GM12878 (cell line): ENCODE measurements around the gene TCF7L1. TPM values are rescaled to one million over a fixed set of nuclear protein-coding genes. Genes with fewer than 3 reads are reported as not detected.

Source experiments
- ATAC-seq: fragments of 200-7000 bp; cut with Tn5 transposase; 3 replicates; pipeline ENCODE4 v1.9.1; 2020; ENCODE audit warnings: mild to moderate bottlenecking, moderate library complexity
- BruUV-seq: library from RNA; stranded (reverse); fragments of 400-500 nt; replicated peaks from 2 replicates; lab custom pipeline; 2021; lab: Mats Ljungman, UMichigan
- CTCF ChIA-PET: fragments of 300-600 bp; sonication (Branson Sonifier 250); formaldehyde crosslinking; extraction: SDS; loops from one replicate; lab custom pipeline; 2021; ENCODE audit warnings: inconsistent platforms; lab: Yijun Ruan, JAX
- POLR2A ChIA-PET: fragments of 350-600 bp; formaldehyde crosslinking; extraction: SDS; loops from one replicate; lab custom pipeline; 2021; ENCODE audit warnings: inconsistent platforms; lab: Charles Lee
- RAD21 ChIA-PET: fragments of 300-600 bp; sonication (Branson Sonifier 250); formaldehyde crosslinking; loops from one replicate; lab custom pipeline; 2023; ENCODE audit warnings: antibody characterized with exemption; ENCODE audit not compliant: unreplicated experiment; lab: Charles Lee
- SMC1A ChIA-PET: fragments of 300-600 bp; sonication (Branson Sonifier 250); formaldehyde crosslinking; loops from one replicate; lab custom pipeline; 2023; ENCODE audit not compliant: unreplicated experiment, uncharacterized antibody; lab: Charles Lee
- DNase-seq: peaks from one replicate; pipeline ENCODE4 v3.0.0-alpha.2; 2011; ENCODE audit warnings: low read depth, low spot score
- FAIRE-seq: peaks from 3 replicates; lab custom pipeline; 2011; peaks lifted over from hg19 to GRCh38; lab: Jason Lieb, UNC
- H2AFZ ChIP-seq: 2 replicates; pipeline ENCODE4 v1.6.0; 2011; ENCODE audit warnings: low read depth, low read length, control low read depth; ENCODE audit not compliant: control insufficient read depth
- H3K27ac ChIP-seq: 2 replicates; pipeline ENCODE4 v1.5.1; 2011; ENCODE audit warnings: control low read depth; ENCODE audit not compliant: control insufficient read depth, insufficient read depth
- H3K27me3 ChIP-seq, 2 experiments: replicated peaks in 1 of 2; 2 replicates each; pipeline versions ENCODE4 v1.6.0 to v1.6.1; 2011; ENCODE audit warnings: low read length in 1 of 2; ENCODE audit not compliant: control insufficient read depth in 2 of 2, insufficient read depth in 2 of 2
- H3K36me3 ChIP-seq, 2 experiments: 2 replicates each; pipeline ENCODE4 v1.5.1; 2011; ENCODE audit warnings: low read length in 1 of 2; ENCODE audit not compliant: control insufficient read depth in 2 of 2, insufficient read depth in 2 of 2
- H3K4me1 ChIP-seq: 2 replicates; pipeline ENCODE4 v1.6.1; 2011; ENCODE audit warnings: mild to moderate bottlenecking, low read length, moderate library complexity, mixed read lengths; ENCODE audit not compliant: control insufficient read depth, insufficient read depth
- H3K4me2 ChIP-seq: 2 replicates; pipeline ENCODE4 v1.6.0; 2011; ENCODE audit warnings: control low read depth; ENCODE audit not compliant: control insufficient read depth, insufficient read depth
- H3K4me3 ChIP-seq: fragments of 200-600 bp; sonication (generic); 2 replicates; pipeline ENCODE4 v1.5.1; 2016
- H3K79me2 ChIP-seq: 2 replicates; pipeline ENCODE4 v1.6.0; 2011; ENCODE audit warnings: low read length; ENCODE audit not compliant: control insufficient read depth, insufficient read depth
- H3K9ac ChIP-seq: 2 replicates; pipeline ENCODE4 v1.8.0; 2011; ENCODE audit warnings: low read length, control low read depth, mixed read lengths; ENCODE audit not compliant: control insufficient read depth, insufficient read depth
- H3K9me3 ChIP-seq: replicated peaks from 3 replicates; pipeline ENCODE4 v1.5.1; 2011; ENCODE audit warnings: mild to moderate bottlenecking, low read length; ENCODE audit not compliant: control insufficient read depth, insufficient read depth
- H4K20me1 ChIP-seq: 2 replicates; pipeline ENCODE4 v1.6.0; 2011; ENCODE audit not compliant: control insufficient read depth, insufficient read depth
- CBX3 ChIP-seq: fragments of 200-600 bp; sonication (generic); IDR thresholded peaks from 2 replicates; pipeline ENCODE4 v1.6.1; 2016; ENCODE audit warnings: low read depth, borderline replicate concordance
- CBX5 ChIP-seq: sonication (generic); IDR thresholded peaks from 2 replicates; pipeline ENCODE4 v1.6.1; 2016; ENCODE audit warnings: low read depth, moderate library complexity, mild to moderate bottlenecking, inconsistent platforms
- EP300 ChIP-seq, 2 experiments: fragments of 150-350 bp in 1 of 2; IDR thresholded peaks; 2 replicates each; pipeline ENCODE4 v1.6.1; 2011 to 2012; ENCODE audit warnings: low read depth in 2 of 2, low read length in 2 of 2, borderline replicate concordance in 1 of 2, improper control_type of control experiment in 1 of 2, inconsistent platforms in 1 of 2; ENCODE audit not compliant: control insufficient read depth in 1 of 2
- IRF3 ChIP-seq: fragments of 450-650 bp; IDR thresholded peaks from 2 replicates; pipeline ENCODE4 v1.6.1; 2014; ENCODE audit warnings: mild to moderate bottlenecking
- KLF5 ChIP-seq: fragments of 450-650 bp; IDR thresholded peaks from 2 replicates; pipeline ENCODE4 v1.6.1; 2014; ENCODE audit warnings: mild to moderate bottlenecking; ENCODE audit not compliant: partially characterized antibody
- NR2F1 ChIP-seq: fragments of 450-650 bp; conservative IDR thresholded peaks from 2 replicates; pipeline ENCODE4 v1.6.1; 2017; ENCODE audit warnings: mild to moderate bottlenecking
- NRF1 ChIP-seq: conservative IDR thresholded peaks from 2 replicates; pipeline ENCODE4 v1.6.1; 2011; ENCODE audit warnings: mild to moderate bottlenecking, low read depth, low read length, improper control_type of control experiment
- PAX5 ChIP-seq: IDR thresholded peaks from 2 replicates; pipeline ENCODE4 v1.6.1; 2011; ENCODE audit warnings: low read depth, low read length, borderline replicate concordance
- RAD51 ChIP-seq: fragments of 450-650 bp; IDR thresholded peaks from 2 replicates; pipeline ENCODE4 v1.6.1; 2016; ENCODE audit warnings: moderate library complexity, mild to moderate bottlenecking, inconsistent platforms
- WRNIP1 ChIP-seq: IDR thresholded peaks from 2 replicates; pipeline ENCODE4 v1.6.1; 2011; ENCODE audit warnings: low read depth, low read length, improper control_type of control experiment, borderline replicate concordance
- YBX1 ChIP-seq: fragments of 450-650 bp; IDR thresholded peaks from 2 replicates; pipeline ENCODE4 v1.6.1; 2016; ENCODE audit warnings: antibody characterized with exemption
- ZNF217 ChIP-seq: fragments of 450-650 bp; IDR thresholded peaks from 2 replicates; pipeline ENCODE4 v1.6.1; 2017; ENCODE audit warnings: antibody characterized with exemption, mild to moderate bottlenecking
- ZNF274 ChIP-seq: IDR thresholded peaks from one replicate; pipeline ENCODE4 v1.8.0; 2011; ENCODE audit not compliant: insufficient read length, insufficient read depth
- WGBS: methylation state at CpG from one replicate; pipeline ENCODE4 v1.1.6; 2016; ENCODE audit warnings: low lambda C conversion rate; ENCODE audit not compliant: insufficient replicate concordance, insufficient coverage; ENCODE audit errors: missing lambda C conversion rate; 5-methylcytosine and 5-hydroxymethylcytosine counted together
- in situ Hi-C: fragments of 300-500 bp; cut with MboI; formaldehyde crosslinking; loops from 9 replicates; pipeline ENCODE4 v1.14.3; 2018; ENCODE audit warnings: mixed read lengths
- intact Hi-C: fragments of 100-400 bp; cut with micrococcal nuclease; formaldehyde crosslinking; loops from one replicate; pipeline ENCODE4 v1.14.2; 2022; ENCODE audit not compliant: unreplicated experiment
- polyA plus RNA-seq, 11 experiments: library from polyadenylated mRNA; depleted of rRNA in 4 of 11; unstranded in 6 of 11; stranded (reverse) in 5 of 11; fragments of >200 nt; fragmentation: Nextera tagmentation in 4 of 11; fragmentation: Illumina TruSeq in 1 of 11; extraction: Ambion mirVana in 4 of 11; extraction: Trizol in 1 of 11; gene quantifications; 1 replicate in 1 of 11; 2 replicates in 10 of 11; pipeline versions ENCODE4 v1.2.1 to v1.2.3, GENCODE V29; 2011 to 2016; ENCODE audit warnings: inconsistent platforms in 2 of 11, missing spikeins in 2 of 11, low read depth in 1 of 11
- total RNA-seq, 4 experiments: library from RNA; depleted of rRNA in 3 of 4; stranded (reverse); fragments of >200 nt in 3 of 4; fragmentation: Illumina TruSeq in 1 of 4; extraction: Trizol in 1 of 4; gene quantifications; 2 replicates each; pipeline versions ENCODE4 v1.2.1 to v1.2.3, GENCODE V29; 2013 to 2021
- TF ChIP-seq, protein P1 (sequence below): IDR thresholded peaks from 2 replicates; pipeline ENCODE4 v1.6.1; 2012; ENCODE audit warnings: mild to moderate bottlenecking, low read depth, low read length
- TF ChIP-seq, protein P2 (sequence below): IDR thresholded peaks from 2 replicates; pipeline ENCODE4 v1.6.1; 2012; ENCODE audit warnings: improper control_type of control experiment, low read depth, low read length; ENCODE audit not compliant: insufficient replicate concordance

TCF7L1 gene
- total and polyA plus RNA-seq, 10 of the 15 experiments (the other 5 are each of a cell fraction or from before 2014, with no cell fraction given): 0.03 to 0.11 (median 0.10) TPM; not detected in 7

GRCh38 chr2:85235281-85235680, 102.1 kb downstream of the TCF7L1 start (continued):
- TF ChIP-seq, protein P1, sequence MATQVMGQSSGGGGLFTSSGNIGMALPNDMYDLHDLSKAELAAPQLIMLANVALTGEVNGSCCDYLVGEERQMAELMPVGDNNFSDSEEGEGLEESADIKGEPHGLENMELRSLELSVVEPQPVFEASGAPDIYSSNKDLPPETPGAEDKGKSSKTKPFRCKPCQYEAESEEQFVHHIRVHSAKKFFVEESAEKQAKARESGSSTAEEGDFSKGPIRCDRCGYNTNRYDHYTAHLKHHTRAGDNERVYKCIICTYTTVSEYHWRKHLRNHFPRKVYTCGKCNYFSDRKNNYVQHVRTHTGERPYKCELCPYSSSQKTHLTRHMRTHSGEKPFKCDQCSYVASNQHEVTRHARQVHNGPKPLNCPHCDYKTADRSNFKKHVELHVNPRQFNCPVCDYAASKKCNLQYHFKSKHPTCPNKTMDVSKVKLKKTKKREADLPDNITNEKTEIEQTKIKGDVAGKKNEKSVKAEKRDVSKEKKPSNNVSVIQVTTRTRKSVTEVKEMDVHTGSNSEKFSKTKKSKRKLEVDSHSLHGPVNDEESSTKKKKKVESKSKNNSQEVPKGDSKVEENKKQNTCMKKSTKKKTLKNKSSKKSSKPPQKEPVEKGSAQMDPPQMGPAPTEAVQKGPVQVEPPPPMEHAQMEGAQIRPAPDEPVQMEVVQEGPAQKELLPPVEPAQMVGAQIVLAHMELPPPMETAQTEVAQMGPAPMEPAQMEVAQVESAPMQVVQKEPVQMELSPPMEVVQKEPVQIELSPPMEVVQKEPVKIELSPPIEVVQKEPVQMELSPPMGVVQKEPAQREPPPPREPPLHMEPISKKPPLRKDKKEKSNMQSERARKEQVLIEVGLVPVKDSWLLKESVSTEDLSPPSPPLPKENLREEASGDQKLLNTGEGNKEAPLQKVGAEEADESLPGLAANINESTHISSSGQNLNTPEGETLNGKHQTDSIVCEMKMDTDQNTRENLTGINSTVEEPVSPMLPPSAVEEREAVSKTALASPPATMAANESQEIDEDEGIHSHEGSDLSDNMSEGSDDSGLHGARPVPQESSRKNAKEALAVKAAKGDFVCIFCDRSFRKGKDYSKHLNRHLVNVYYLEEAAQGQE: no peak
- TF ChIP-seq CBX3: no peak
- TF ChIP-seq NRF1: no peak
- TF ChIP-seq YBX1: no peak
- TF ChIP-seq EP300 (IDR thresholded peaks at IDR 0.05; ENCODE audit: borderline replicate concordance in 1 of 2, control insufficient read depth in 1 of 2, low read depth in 2 of 2, low read length in 2 of 2): no peak

GRCh38 chr2:85236084-85236483, 102.9 kb downstream of the TCF7L1 start:
- H3K9ac ChIP-seq: no peak overlapping the region
- no peak overlapping the region for H3K27ac ChIP-seq
- no peak overlapping the region for H3K4me3 ChIP-seq
- H3K36me3 ChIP-seq: no peaks in the 10 kb centered on the region
- H3K4me1 ChIP-seq: no peaks in the 10 kb centered on the region
- no peak overlapping the region for H2AFZ ChIP-seq
- H3K4me2 ChIP-seq: no peak overlapping the region
- WGBS: 3% methylated on average over 3 of the region's 3 CpGs
- in situ Hi-C loops (no loop called here), intact Hi-C loops (no loop called here)
- DNase-seq: no peak
- ChIA-PET SMC1A (no interaction called here), RAD21 (no interaction called here), POLR2A (no interaction called here), CTCF (no interaction called here)
- ATAC-seq: no peak
- no peak for FAIRE-seq
- H3K27me3 ChIP-seq: no peaks in the 10 kb centered on the region; a peak in 1 of 4 replicates
- no peaks in the 10 kb centered on the region for H3K79me2 ChIP-seq
- BruUV-seq: no TSS peak
- no peaks in the 10 kb centered on the region for H3K9me3 ChIP-seq
- no peaks in the 10 kb centered on the region for H4K20me1 ChIP-seq
- no peak for TF ChIP-seq CBX5
- no peak for TF ChIP-seq WRNIP1
- no peak for TF ChIP-seq IRF3
- no peak for TF ChIP-seq RAD51
- TF ChIP-seq, protein P2, sequence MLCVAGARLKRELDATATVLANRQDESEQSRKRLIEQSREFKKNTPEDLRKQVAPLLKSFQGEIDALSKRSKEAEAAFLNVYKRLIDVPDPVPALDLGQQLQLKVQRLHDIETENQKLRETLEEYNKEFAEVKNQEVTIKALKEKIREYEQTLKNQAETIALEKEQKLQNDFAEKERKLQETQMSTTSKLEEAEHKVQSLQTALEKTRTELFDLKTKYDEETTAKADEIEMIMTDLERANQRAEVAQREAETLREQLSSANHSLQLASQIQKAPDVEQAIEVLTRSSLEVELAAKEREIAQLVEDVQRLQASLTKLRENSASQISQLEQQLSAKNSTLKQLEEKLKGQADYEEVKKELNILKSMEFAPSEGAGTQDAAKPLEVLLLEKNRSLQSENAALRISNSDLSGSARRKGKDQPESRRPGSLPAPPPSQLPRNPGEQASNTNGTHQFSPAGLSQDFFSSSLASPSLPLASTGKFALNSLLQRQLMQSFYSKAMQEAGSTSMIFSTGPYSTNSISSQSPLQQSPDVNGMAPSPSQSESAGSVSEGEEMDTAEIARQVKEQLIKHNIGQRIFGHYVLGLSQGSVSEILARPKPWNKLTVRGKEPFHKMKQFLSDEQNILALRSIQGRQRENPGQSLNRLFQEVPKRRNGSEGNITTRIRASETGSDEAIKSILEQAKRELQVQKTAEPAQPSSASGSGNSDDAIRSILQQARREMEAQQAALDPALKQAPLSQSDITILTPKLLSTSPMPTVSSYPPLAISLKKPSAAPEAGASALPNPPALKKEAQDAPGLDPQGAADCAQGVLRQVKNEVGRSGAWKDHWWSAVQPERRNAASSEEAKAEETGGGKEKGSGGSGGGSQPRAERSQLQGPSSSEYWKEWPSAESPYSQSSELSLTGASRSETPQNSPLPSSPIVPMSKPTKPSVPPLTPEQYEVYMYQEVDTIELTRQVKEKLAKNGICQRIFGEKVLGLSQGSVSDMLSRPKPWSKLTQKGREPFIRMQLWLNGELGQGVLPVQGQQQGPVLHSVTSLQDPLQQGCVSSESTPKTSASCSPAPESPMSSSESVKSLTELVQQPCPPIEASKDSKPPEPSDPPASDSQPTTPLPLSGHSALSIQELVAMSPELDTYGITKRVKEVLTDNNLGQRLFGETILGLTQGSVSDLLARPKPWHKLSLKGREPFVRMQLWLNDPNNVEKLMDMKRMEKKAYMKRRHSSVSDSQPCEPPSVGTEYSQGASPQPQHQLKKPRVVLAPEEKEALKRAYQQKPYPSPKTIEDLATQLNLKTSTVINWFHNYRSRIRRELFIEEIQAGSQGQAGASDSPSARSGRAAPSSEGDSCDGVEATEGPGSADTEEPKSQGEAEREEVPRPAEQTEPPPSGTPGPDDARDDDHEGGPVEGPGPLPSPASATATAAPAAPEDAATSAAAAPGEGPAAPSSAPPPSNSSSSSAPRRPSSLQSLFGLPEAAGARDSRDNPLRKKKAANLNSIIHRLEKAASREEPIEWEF: no peak
- no peak for TF ChIP-seq ZNF217
- no peak for TF ChIP-seq PAX5
- no peak for TF ChIP-seq KLF5
- no peak for TF ChIP-seq ZNF274
- TF ChIP-seq NR2F1: no peak
